HepG2 (cell line): Measurements from ENCODE around the gene TREML1. TPM values are rescaled to one million over a fixed set of nuclear protein-coding genes. Genes with fewer than 3 reads are reported as not detected.

Experiments
- CENPT ChIP-seq: sonication (generic); formaldehyde crosslinking; IDR thresholded peaks from 2 replicates; pipeline ENCODE4 v1.8.0; 2022; ENCODE audit warnings: low read depth, mild to moderate bottlenecking, moderate library complexity, missing genetic modification reagents
- CREM ChIP-seq, 2 experiments: sonication (generic) in 1 of 2; formaldehyde crosslinking in 1 of 2; IDR thresholded peaks; 2 replicates each; pipeline versions ENCODE4 v1.4.0 to v1.6.1; 2016 to 2020; ENCODE audit warnings: antibody characterized with exemption in 1 of 2, mild to moderate bottlenecking in 1 of 2, missing genetic modification reagents in 1 of 2
- FOXO4 ChIP-seq: sonication (generic); formaldehyde crosslinking; conservative IDR thresholded peaks from 2 replicates; pipeline ENCODE4 v1.8.1; 2023; ENCODE audit warnings: missing genetic modification reagents
- JUN ChIP-seq: sonication (generic); formaldehyde crosslinking; IDR thresholded peaks from 2 replicates; pipeline ENCODE4 v1.4.0; 2020; ENCODE audit warnings: mild to moderate bottlenecking, missing genetic modification reagents
- NAIF1 ChIP-seq: sonication (generic); formaldehyde crosslinking; IDR thresholded peaks from 2 replicates; pipeline ENCODE4 v1.5.0; 2020; ENCODE audit warnings: mild to moderate bottlenecking, missing genetic modification reagents, borderline replicate concordance
- NFATC3 ChIP-seq: sonication (generic); formaldehyde crosslinking; IDR thresholded peaks from 2 replicates; pipeline ENCODE4 v1.5.1; 2020; ENCODE audit warnings: mild to moderate bottlenecking, missing genetic modification reagents
- SMARCC2 ChIP-seq: fragments of 450-650 bp; IDR thresholded peaks from 2 replicates; pipeline ENCODE4 v1.6.1; 2017; ENCODE audit warnings: antibody characterized with exemption, mild to moderate bottlenecking
- XBP1 ChIP-seq: sonication (generic); formaldehyde crosslinking; IDR thresholded peaks from 2 replicates; pipeline ENCODE4 v1.5.0; 2020; ENCODE audit warnings: missing genetic modification reagents
- ZNF382 ChIP-seq: sonication (generic); formaldehyde crosslinking; IDR thresholded peaks from 2 replicates; pipeline ENCODE4 v1.5.0; 2020; ENCODE audit warnings: missing genetic modification reagents, mild to moderate bottlenecking, borderline replicate concordance
- ZNF512B ChIP-seq: sonication (generic); formaldehyde crosslinking; IDR thresholded peaks from 2 replicates; pipeline ENCODE4 v1.5.1; 2020; ENCODE audit warnings: missing genetic modification reagents, mild to moderate bottlenecking, borderline replicate concordance
- polyA plus RNA-seq, 8 experiments: library from polyadenylated mRNA; depleted of rRNA in 3 of 8; stranded (reverse) in 7 of 8; unstranded in 1 of 8; fragments of >200 nt; fragmentation: Illumina TruSeq in 4 of 8; extraction: Trizol in 4 of 8; gene quantifications; 2 replicates each; pipeline versions ENCODE4 v1.2.1 to v1.2.3, GENCODE V29; 2011 to 2016; ENCODE audit warnings: low read depth in 4 of 8, missing spikeins in 1 of 8, mixed read lengths in 1 of 8; ENCODE audit not compliant: insufficient read depth in 1 of 8
- total RNA-seq, 5 experiments: library from RNA; depleted of rRNA; stranded (reverse); fragments of >200 nt; fragmentation: Illumina TruSeq; extraction: Trizol; gene quantifications; 2 replicates each; pipeline ENCODE4 v1.2.3, GENCODE V29; 2016; ENCODE audit warnings: low read depth in 1 of 5
- TF ChIP-seq, protein P1 (sequence below): sonication (generic); formaldehyde crosslinking; conservative IDR thresholded peaks from 2 replicates; pipeline ENCODE4 v1.8.0; 2022; ENCODE audit warnings: low read depth, missing genetic modification reagents

Gene TREML1
- total and polyA plus RNA-seq, 2 of the 13 experiments (the other 11 are each of a cell fraction or from before 2014, with no cell fraction given), result not detected

DNA sequence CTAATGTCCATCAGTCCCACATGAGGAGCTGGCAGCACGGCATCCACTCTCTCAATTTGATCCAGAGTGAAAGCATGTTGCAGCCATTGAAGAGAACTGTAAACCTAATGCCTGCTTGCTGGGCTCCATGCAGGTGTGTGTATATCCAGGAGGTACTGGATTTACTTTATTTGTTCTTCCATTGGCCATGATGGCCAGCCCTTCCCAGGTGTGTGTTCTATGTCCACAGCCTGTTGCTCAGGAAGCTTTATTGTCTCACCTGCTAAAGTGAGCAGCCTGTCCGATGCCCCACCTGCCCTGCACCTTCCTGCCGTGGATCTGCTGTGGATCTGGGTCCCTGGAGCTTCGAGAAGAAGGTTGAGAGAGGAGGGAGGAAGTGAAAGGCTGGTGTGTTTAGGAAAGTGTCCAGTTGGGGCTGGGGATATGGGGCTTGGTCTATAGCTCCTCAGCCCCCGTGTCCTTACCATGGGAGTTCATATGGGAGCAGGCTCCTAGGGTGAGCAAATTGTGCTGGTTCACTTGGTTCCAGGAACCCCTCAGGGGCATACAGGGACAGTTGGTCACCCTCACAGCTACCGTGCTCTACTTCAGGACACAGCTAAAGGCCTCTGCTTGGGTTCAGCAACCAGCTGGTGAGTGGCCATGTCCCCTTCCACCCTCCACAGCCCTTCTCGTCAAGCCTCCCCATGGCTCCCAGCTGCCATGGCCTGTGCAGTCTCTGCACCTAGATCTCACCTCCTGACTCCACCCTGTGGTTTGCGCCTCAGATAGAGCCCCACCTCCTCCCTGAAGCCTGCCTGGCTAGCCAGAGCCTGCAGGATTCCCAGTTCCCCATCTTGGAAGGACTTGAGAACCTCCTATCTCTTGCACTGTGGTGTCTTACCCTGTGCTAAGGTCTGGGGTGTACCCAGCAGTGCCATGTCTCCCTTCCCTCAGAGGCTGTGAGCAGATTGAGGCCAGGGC is 34.1 kb upstream of the TREML1 start (continued):
- TF ChIP-seq ZNF512B (CRISPR knock-in tag) (no peak), CENPT (no peak), FOXO4 (no peak), NFATC3 (no peak), SMARCC2 (no peak), ZNF382 (CRISPR knock-in tag) (no peak), JUN (CRISPR knock-in tag) (no peak), NAIF1 (CRISPR knock-in tag) (no peak), XBP1 (CRISPR knock-in tag) (no peak), CREM (IDR thresholded peaks at IDR 0.05) (no peak), CREM (CRISPR knock-in tag; IDR thresholded peaks at IDR 0.05) (no peak)
- TF ChIP-seq, protein P1, sequence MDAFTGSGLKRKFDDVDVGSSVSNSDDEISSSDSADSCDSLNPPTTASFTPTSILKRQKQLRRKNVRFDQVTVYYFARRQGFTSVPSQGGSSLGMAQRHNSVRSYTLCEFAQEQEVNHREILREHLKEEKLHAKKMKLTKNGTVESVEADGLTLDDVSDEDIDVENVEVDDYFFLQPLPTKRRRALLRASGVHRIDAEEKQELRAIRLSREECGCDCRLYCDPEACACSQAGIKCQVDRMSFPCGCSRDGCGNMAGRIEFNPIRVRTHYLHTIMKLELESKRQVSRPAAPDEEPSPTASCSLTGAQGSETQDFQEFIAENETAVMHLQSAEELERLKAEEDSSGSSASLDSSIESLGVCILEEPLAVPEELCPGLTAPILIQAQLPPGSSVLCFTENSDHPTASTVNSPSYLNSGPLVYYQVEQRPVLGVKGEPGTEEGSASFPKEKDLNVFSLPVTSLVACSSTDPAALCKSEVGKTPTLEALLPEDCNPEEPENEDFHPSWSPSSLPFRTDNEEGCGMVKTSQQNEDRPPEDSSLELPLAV, result no peak
